NCI-H226 (cell line): Measurements from ENCODE around the gene PLEKHJ1.
"Not testable (repeated sequence)": the region's sequence is repeated elsewhere in the genome, so short reads cannot be mapped to it uniquely, and the experiment has no call there.

ENCODE experiments used
- DNase-seq: peaks from one replicate; pipeline ENCODE4 v3.0.0-alpha.2; 2015

PLEKHJ1 gene

GRCh38 chr19:2217591-2217990 is 18.5 kb downstream of the PLEKHJ1 start:
- DNase-seq = no peak

GRCh38 chr19:2216361-2217225 is 19.5 kb downstream of the PLEKHJ1 start:
- DNase-seq = no peak

- no peak for DNase-seq
These were observed 20.8 kb downstream of the PLEKHJ1 start for GRCh38 chr19:2215281-2215751.

- DNase-seq = no peak
These were observed 21.9 kb downstream of the PLEKHJ1 start for GRCh38 chr19:2214251-2214650.

- no peak for DNase-seq
These were observed 22.3 kb downstream of the PLEKHJ1 start for GRCh38 chr19:2213799-2214198.

GRCh38 chr19:2212861-2213711 is 23.0 kb downstream of the PLEKHJ1 start:
- DNase-seq = no peak

- DNase-seq = no peak
These were observed 25.0 kb downstream of the PLEKHJ1 start for GRCh38 chr19:2210987-2211740.

- no peak for DNase-seq
These were observed 25.9 kb downstream of the PLEKHJ1 start for GRCh38 chr19:2210206-2210605.

GRCh38 chr19:2209408-2209807 is 26.7 kb downstream of the PLEKHJ1 start:
- DNase-seq = no peak

GRCh38 chr19:2208975-2209374 is 27.2 kb downstream of the PLEKHJ1 start:
- DNase-seq = no peak

GRCh38 chr19:2207991-2208860 is 27.9 kb downstream of the PLEKHJ1 start:
- DNase-seq = no peak

- DNase-seq = no peak
These were observed 29.1 kb downstream of the PLEKHJ1 start for GRCh38 chr19:2207008-2207407.

GRCh38 chr19:2202366-2202765 is 33.8 kb downstream of the PLEKHJ1 start:
- no peak for DNase-seq

- DNase-seq = no peak
These were observed 34.5 kb downstream of the PLEKHJ1 start for GRCh38 chr19:2201473-2202148.

GRCh38 chr19:2200624-2201294 is 35.4 kb downstream of the PLEKHJ1 start:
- not testable (repeated sequence) for DNase-seq

- DNase-seq = no peak
These were observed 36.1 kb downstream of the PLEKHJ1 start for GRCh38 chr19:2199861-2200623.

- no peak for DNase-seq
These were observed 36.9 kb downstream of the PLEKHJ1 start for GRCh38 chr19:2199215-2199614.

- DNase-seq = no peak
These were observed 37.8 kb downstream of the PLEKHJ1 start for GRCh38 chr19:2198317-2198716.

- DNase-seq = no peak
These were observed 38.9 kb downstream of the PLEKHJ1 start for GRCh38 chr19:2197270-2197669.

GRCh38 chr19:2195914-2196313 is 40.2 kb downstream of the PLEKHJ1 start:
- no peak for DNase-seq
